ENCODE results near the gene ARSD. TPM values are rescaled to one million over a fixed set of nuclear protein-coding genes. Genes with fewer than 3 reads are reported as not detected.

Gene ARSD
- total RNA-seq, 1 experiment from 2014 or later: 10.3 TPM

- Histone ChIP-seq H2BK12ac (ENCODE audit: insufficient read length, low read depth, low read length) (no peak overlapping the region), H4K91ac (ENCODE audit: insufficient read length, low read depth, low read length) (no peak overlapping the region), H4K8ac (replicated peaks; ENCODE audit: insufficient read length, low read depth, low read length) (no peak overlapping the region), H3K4me1 (ENCODE audit: insufficient read depth, low read length) (peaks cover 3% of the 10 kb centered on the region; the same call in 1 of the 2 replicates), H2BK5ac (ENCODE audit: insufficient read length, low read length) (no peak overlapping the region), H3T11ph (ENCODE audit: low read length) (no peak overlapping the region), H3K56ac (ENCODE audit: insufficient read length, low read depth, low read length) (no peak overlapping the region), H2AFZ (ENCODE audit: low read length) (no peak overlapping the region), H2BK120ac (ENCODE audit: low read depth, low read length, poor library complexity, severe bottlenecking) (no peak overlapping the region), H3K18ac (ENCODE audit: insufficient read length, low read depth, low read length) (no peak overlapping the region), H2AK5ac (ENCODE audit: insufficient read length, low read length) (no peak overlapping the region), H3K9ac (ENCODE audit: extremely low read depth, insufficient read length, low read length) (no peak overlapping the region), H3K27me3 (ENCODE audit: insufficient read depth, low read length) (no peaks in the 10 kb centered on the region), H4K5ac (ENCODE audit: insufficient read length, low read depth, low read length) (no peak overlapping the region), H2BK20ac (ENCODE audit: low read depth, low read length, poor library complexity, severe bottlenecking) (no peak overlapping the region), H3K14ac (ENCODE audit: insufficient read depth, low read length) (no peak overlapping the region), H3K9me3 (ENCODE audit: control insufficient read depth, low read depth, low read length) (peaks cover 7% of the 10 kb centered on the region), H3K79me1 (ENCODE audit: insufficient read depth, low read depth, low read length, poor library complexity, severe bottlenecking) (no peaks in the 10 kb centered on the region), H3K4ac (ENCODE audit: low read depth, low read length) (no peak overlapping the region), H3K23me2 (ENCODE audit: insufficient read length, low read depth, low read length, poor library complexity, severe bottlenecking) (no peaks in the 10 kb centered on the region), H3K79me2 (ENCODE audit: insufficient read depth, low read length) (no peaks in the 10 kb centered on the region), H4K20me1 (ENCODE audit: control insufficient read depth, insufficient read depth, insufficient read length) (no peaks in the 10 kb centered on the region), H3K4me2 (ENCODE audit: insufficient read depth, insufficient read length, low read length) (no peak overlapping the region), H2BK15ac (ENCODE audit: low read depth, low read length) (no peak overlapping the region), H3K23ac (ENCODE audit: insufficient read length, low read depth, low read length) (no peak overlapping the region), H3K27ac (ENCODE audit: insufficient read length, low read depth, low read length) (no peak overlapping the region)
- no peak for DNase-seq
- Mint-ChIP-seq H3K36me3 (ENCODE audit: insufficient read depth in 1 of 3, low read depth in 3 of 3) (peaks cover 29 to 39% (median 32%) of the 10 kb centered on the region in 3 experiments), H3K27me3 (ENCODE audit: low read depth) (peaks cover 2% of the 10 kb centered on the region; the same call in 1 of the 2 replicates), H3K27ac (no peak overlapping the region), H3K4me3 (no peak overlapping the region), H3K9me3 (peaks cover 23 to 26% of the 10 kb centered on the region in 2 experiments), H3K4me1 (peaks cover 13 to 18% of the 10 kb centered on the region in 2 experiments)
- TF ChIP-seq CTCF (conservative IDR thresholded peaks at IDR 0.05): peak; percentile 46; the same call in 2 of the 3 replicates
- WGBS (ENCODE audit: extremely low coverage, insufficient read length, low lambda C conversion rate): no CpG with 5 or more reads among the region's 2 CpGs
Observed at GRCh38 chrX:2903366-2903765, 25.8 kb downstream of the ARSD start.
